ENCODE data around the gene SPARC.

DNA sequence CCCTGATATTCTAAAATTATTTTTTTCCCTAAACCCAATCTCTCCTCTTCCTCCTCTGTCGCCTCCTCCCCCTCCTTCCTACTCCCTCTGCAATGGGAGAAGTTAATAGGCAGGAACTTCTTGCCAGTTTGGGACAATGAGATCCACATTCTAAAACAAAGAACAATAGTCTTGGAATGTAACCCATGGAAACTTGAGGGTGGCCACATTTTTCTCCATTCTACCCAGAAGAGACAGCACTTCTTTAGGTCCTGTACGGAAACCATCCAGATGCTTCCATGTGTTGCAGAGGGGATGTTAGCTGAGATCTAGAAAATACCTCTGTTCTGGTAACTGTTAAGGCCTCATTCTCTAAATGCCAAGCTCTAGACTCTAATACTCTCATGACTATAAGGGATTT, 10.0 kb downstream of the SPARC start:
- TF ChIP-seq, protein P1, sequence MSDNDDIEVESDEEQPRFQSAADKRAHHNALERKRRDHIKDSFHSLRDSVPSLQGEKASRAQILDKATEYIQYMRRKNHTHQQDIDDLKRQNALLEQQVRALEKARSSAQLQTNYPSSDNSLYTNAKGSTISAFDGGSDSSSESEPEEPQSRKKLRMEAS (IDR thresholded peaks at IDR 0.05), result no peak
- TF ChIP-seq CREB1 (IDR thresholded peaks at IDR 0.05; ENCODE audit: low read depth) (no peak), EP300 (IDR thresholded peaks at IDR 0.05; ENCODE audit: borderline replicate concordance) (no peak), FOXM1 (IDR thresholded peaks at IDR 0.05; ENCODE audit: borderline replicate concordance, low read depth) (no peak), YY1 (IDR thresholded peaks at IDR 0.05; ENCODE audit: low read depth) (no peak), TAF1 (IDR thresholded peaks at IDR 0.05; ENCODE audit: low read depth) (no peak), RAD21 (IDR thresholded peaks at IDR 0.05; ENCODE audit: low read depth) (no peak), NFIC (IDR thresholded peaks at IDR 0.05) (no peak)
- TF ChIP-seq, protein P2, sequence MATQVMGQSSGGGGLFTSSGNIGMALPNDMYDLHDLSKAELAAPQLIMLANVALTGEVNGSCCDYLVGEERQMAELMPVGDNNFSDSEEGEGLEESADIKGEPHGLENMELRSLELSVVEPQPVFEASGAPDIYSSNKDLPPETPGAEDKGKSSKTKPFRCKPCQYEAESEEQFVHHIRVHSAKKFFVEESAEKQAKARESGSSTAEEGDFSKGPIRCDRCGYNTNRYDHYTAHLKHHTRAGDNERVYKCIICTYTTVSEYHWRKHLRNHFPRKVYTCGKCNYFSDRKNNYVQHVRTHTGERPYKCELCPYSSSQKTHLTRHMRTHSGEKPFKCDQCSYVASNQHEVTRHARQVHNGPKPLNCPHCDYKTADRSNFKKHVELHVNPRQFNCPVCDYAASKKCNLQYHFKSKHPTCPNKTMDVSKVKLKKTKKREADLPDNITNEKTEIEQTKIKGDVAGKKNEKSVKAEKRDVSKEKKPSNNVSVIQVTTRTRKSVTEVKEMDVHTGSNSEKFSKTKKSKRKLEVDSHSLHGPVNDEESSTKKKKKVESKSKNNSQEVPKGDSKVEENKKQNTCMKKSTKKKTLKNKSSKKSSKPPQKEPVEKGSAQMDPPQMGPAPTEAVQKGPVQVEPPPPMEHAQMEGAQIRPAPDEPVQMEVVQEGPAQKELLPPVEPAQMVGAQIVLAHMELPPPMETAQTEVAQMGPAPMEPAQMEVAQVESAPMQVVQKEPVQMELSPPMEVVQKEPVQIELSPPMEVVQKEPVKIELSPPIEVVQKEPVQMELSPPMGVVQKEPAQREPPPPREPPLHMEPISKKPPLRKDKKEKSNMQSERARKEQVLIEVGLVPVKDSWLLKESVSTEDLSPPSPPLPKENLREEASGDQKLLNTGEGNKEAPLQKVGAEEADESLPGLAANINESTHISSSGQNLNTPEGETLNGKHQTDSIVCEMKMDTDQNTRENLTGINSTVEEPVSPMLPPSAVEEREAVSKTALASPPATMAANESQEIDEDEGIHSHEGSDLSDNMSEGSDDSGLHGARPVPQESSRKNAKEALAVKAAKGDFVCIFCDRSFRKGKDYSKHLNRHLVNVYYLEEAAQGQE (IDR thresholded peaks at IDR 0.05; ENCODE audit: low read depth), result no peak
- TF ChIP-seq, protein P3, sequence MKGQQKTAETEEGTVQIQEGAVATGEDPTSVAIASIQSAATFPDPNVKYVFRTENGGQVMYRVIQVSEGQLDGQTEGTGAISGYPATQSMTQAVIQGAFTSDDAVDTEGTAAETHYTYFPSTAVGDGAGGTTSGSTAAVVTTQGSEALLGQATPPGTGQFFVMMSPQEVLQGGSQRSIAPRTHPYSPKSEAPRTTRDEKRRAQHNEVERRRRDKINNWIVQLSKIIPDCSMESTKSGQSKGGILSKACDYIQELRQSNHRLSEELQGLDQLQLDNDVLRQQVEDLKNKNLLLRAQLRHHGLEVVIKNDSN (IDR thresholded peaks at IDR 0.05), result no peak

Measured in Ishikawa (cell line).